HAP-1 (cell line): ENCODE data around the gene IGFBPL1.
"Not testable (repeated sequence)": the region's sequence is repeated elsewhere in the genome, so short reads cannot be mapped to it uniquely, and the experiment has no call there.

Source experiments
- DNase-seq, 2 experiments: peaks; one replicate each; pipeline ENCODE4 v3.0.0-alpha.2; 2016 to 2020; ENCODE audit warnings: low spot score in 2 of 2
- H3K27me3 ChIP-seq: fragments of 250-450 bp; sonication (Bioruptor Pico); 2 replicates; pipeline ENCODE4 v1.5.1; 2020; ENCODE audit warnings: low read depth, mild to moderate bottlenecking, moderate library complexity
- H3K36me3 ChIP-seq: fragments of 250-450 bp; sonication (Bioruptor Pico); replicated peaks from 2 replicates; pipeline ENCODE4 v1.5.1; 2020; ENCODE audit warnings: mild to moderate bottlenecking
- H3K4me1 ChIP-seq: fragments of 250-450 bp; sonication (Bioruptor Pico); 2 replicates; pipeline ENCODE4 v1.5.1; 2020; ENCODE audit warnings: mild to moderate bottlenecking
- H3K4me3 ChIP-seq: fragments of 250-450 bp; sonication (Bioruptor Pico); 2 replicates; pipeline ENCODE4 v1.5.1; 2020; ENCODE audit warnings: mild to moderate bottlenecking, moderate library complexity
- H3K9me3 ChIP-seq: fragments of 250-450 bp; sonication (Bioruptor Pico); 2 replicates; pipeline ENCODE4 v1.5.1; 2020; ENCODE audit warnings: mild to moderate bottlenecking, moderate library complexity
- in situ Hi-C: fragments of 300-500 bp; cut with MboI; formaldehyde crosslinking; loops from 3 replicates; pipeline ENCODE4 v1.14.3; 2020; ENCODE audit warnings: low sequenced_read_pairs, inconsistent platforms, mixed read lengths

Gene IGFBPL1

DNA sequence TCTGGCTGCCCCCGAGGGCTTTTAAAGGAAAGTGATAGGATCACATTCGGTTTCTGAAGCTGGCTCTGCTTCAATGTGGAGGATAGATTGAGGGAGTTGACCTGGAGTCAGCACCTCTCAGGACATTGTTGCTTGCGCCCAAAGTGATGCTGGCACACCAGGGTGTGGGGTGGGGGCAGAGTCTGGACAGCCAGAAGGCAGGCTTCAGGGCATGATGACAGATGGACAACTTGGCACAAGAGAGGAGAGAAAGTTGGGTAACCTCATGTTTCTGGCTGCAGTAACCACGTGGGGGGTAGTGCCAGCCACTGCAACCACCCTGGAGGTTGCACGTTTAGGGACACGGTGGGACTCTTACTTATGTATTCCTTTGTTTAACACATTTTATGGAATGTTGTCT, 22.3 kb downstream of the IGFBPL1 start:
- in situ Hi-C loops: no loop called here
- Histone ChIP-seq H3K4me1 (no peaks in the 10 kb centered on the region), H3K27me3 (no peaks in the 10 kb centered on the region; the same call in 1 of the 2 replicates), H3K36me3 (peaks cover 14% of the 10 kb centered on the region), H3K9me3 (no peaks in the 10 kb centered on the region), H3K4me3 (no peak overlapping the region)
- no peak for DNase-seq

DNA sequence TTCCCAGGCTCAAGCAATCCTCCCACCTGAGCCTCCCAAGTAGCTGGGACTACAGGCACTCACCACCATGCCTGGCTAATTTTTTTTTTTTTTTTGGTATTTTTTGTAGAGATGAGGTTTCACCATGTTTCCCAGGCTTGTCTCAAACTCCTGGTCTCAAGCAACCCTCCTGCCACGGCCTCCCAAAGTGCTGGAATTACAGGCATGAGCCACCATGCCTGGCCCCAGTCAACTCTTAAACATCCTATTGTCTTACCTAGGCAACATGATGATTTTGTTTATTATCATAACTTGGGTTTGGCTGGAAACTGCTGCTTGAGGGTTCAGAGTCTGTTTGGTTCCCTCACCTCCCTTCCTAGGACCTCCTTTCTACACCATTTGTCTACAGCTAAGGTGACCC, 25.1 kb downstream of the IGFBPL1 start:
- H3K4me1 ChIP-seq, H3K9me3 ChIP-seq, in situ Hi-C loops, H3K4me3 ChIP-seq, DNase-seq, H3K27me3 ChIP-seq: not testable (repeated sequence)
- H3K36me3 ChIP-seq: peaks cover 37% of the 10 kb centered on the region

DNA sequence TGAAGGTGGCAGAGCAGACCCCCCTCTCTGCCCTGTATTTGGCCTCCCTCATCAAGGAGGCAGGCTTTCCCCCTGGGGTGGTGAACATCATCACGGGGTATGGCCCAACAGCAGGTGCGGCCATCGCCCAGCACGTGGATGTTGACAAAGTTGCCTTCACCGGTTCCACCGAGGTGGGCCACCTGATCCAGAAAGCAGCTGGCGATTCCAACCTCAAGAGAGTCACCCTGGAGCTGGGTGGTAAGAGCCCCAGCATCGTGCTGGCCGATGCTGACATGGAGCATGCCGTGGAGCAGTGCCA, 27.9 kb downstream of the IGFBPL1 start:
- H3K4me1 ChIP-seq: peaks cover 16% of the 10 kb centered on the region
- in situ Hi-C loops: no loop called here
- DNase-seq: no peak

DNA sequence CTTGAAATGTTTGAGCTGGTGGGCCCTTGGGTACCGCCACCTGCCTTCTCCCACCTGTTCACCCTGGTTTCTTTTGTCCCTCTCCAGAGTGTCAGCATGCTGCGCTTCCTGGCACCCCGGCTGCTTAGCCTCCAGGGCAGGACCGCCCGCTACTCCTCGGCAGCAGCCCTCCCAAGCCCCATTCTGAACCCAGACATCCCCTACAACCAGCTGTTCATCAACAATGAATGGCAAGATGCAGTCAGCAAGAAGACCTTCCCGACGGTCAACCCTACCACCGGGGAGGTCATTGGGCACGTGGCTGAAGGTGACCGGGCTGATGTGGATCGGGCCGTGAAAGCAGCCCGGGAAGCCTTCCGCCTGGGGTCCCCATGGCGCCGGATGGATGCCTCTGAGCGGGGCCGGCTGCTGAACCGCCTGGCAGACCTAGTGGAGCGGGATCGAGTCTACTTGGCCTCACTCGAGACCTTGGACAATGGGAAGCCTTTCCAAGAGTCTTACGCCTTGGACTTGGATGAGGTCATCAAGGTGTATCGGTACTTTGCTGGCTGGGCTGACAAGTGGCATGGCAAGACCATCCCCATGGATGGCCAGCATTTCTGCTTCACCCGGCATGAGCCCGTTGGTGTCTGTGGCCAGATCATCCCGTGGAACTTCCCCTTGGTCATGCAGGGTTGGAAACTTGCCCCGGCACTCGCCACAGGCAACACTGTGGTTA, 28.4 kb downstream of the IGFBPL1 start:
- no peak for DNase-seq
- Histone ChIP-seq H3K9me3 (no peaks in the 10 kb centered on the region), H3K27me3 (no peaks in the 10 kb centered on the region), H3K4me3 (no peak overlapping the region), H3K4me1 (peaks cover 16% of the 10 kb centered on the region), H3K36me3 (peaks cover 40% of the 10 kb centered on the region)
- in situ Hi-C loops: no loop called here

More for the DNA sequence above, 27.9 kb downstream of the IGFBPL1 start:
- Histone ChIP-seq H3K27me3 (no peaks in the 10 kb centered on the region), H3K4me3 (no peak overlapping the region), H3K9me3 (no peaks in the 10 kb centered on the region), H3K36me3 (peaks cover 40% of the 10 kb centered on the region)

DNA sequence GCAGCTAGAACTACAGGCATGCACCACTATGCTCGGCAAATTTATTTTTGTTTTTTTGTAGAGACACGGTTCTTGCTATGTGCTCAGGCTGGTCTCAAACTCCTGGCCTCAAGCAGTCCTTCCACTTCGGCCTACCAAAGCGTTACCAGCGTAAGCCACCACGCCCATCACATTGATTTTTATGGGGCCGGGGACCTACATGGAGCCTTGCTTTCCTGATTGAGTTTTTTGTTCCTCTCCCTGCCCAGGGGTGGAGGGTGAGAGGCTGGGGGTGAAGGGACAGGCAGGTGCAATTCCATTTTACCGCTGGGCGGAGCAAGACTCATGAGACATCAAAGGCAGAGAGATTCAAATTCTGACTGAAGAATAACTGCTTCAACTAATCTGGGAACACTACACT, 29.8 kb downstream of the IGFBPL1 start:
- in situ Hi-C loops: no loop called here

DNA sequence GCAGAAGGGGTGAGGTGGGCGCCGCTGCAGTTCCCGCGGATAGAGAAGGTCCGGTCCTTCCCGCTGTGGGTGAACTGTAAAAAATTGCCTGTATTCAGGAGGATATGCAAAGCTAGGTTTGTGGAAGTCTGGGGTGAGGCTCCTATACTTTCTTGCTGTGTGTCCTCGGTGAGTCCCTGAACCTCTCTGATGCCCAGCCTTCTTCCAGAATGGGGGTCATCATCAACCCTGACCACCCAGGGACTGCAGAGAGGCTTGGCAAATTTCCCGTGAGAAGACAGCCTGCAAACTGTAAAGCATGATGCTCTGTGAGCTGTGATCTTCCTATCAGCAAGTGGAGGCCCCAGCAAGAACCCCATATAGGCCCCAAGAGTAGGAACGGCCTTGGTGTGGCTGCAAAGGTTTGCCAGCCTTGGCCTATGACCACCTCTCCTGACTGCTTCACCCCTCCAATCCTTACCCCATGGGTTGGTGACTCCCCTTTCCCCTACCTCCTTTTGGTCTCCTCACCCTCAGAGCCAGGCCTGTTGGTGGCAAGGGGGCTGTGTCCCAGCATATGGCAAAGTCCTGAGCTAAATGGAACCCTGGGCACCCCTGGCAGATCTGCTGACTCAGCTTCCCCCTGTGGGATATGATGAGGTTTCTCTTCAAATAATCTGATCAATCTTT, 31.0 kb downstream of the IGFBPL1 start:
- peaks cover 37% of the 10 kb centered on the region for H3K36me3 ChIP-seq
- no peaks in the 10 kb centered on the region for H3K9me3 ChIP-seq
- DNase-seq: no peak
- H3K4me3 ChIP-seq: peak overlapping the region; percentile 87
- peaks cover 16% of the 10 kb centered on the region for H3K4me1 ChIP-seq
- no peaks in the 10 kb centered on the region for H3K27me3 ChIP-seq
- in situ Hi-C loops: no loop called here

More for the DNA sequence above, 29.8 kb downstream of the IGFBPL1 start:
- Histone ChIP-seq H3K4me1 (peaks cover 16% of the 10 kb centered on the region), H3K9me3 (no peaks in the 10 kb centered on the region), H3K36me3 (peaks cover 40% of the 10 kb centered on the region), H3K27me3 (no peaks in the 10 kb centered on the region), H3K4me3 (no peak overlapping the region)
- no peak for DNase-seq

DNA sequence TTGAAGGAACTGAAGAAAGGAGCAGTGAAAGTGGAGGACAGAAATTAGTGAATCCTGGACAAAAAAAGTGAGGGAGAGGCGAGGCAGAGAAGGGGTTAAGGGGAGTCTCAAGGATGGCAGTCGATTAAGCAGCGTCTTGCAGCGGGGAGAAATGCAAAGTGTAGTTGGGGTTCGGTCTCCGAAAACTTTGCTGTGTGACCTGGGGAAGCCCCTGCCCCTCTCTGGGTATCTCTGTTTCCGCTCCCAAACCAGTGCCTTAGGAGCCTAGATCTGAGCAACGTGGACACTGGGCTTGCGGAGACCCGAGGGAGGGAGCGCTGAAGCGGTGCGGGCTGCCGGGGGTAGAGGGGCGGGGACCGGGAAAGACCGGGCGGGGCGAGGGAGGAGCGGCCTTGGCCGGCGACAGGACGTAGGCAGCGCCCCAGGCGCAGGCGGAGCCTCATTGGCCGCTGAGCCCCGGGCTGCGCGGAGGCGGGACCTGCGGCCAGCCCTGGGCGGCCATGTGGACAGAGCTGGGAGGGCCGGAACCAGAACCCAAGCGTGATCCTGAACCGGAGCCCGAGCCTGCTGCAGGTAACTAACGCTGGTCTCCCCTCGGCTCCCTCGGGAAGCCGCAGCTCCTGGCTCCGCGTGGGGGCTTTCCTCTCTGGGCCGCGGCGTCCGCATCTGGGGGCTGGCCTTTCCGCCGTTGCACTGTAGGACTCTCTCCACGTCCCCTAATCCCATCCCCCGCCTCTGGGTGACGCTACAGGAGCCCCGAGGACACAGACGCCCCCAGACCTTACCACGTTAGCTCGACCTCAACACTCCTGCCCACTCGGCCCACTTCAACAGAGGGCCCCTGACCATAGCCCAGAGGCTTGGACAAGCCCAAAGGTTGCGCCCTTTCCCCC, 31.8 kb downstream of the IGFBPL1 start, which contains the start of gene ALDH1B1:
ALDH1B1 (plus strand) TSS at position 468 of the 893 bp plus-strand sequence. CDS start 3,047 bp downstream, outside the sequence.
- DNase-seq: peak; percentile 90 to 93
- in situ Hi-C loops: no loop called here
- Histone ChIP-seq H3K9me3 (no peaks in the 10 kb centered on the region), H3K36me3 (peaks cover 31% of the 10 kb centered on the region), H3K27me3 (no peaks in the 10 kb centered on the region), H3K4me1 (peaks cover 16% of the 10 kb centered on the region), H3K4me3 (peak within 1 kb of the TSS; percentile 87)

DNA sequence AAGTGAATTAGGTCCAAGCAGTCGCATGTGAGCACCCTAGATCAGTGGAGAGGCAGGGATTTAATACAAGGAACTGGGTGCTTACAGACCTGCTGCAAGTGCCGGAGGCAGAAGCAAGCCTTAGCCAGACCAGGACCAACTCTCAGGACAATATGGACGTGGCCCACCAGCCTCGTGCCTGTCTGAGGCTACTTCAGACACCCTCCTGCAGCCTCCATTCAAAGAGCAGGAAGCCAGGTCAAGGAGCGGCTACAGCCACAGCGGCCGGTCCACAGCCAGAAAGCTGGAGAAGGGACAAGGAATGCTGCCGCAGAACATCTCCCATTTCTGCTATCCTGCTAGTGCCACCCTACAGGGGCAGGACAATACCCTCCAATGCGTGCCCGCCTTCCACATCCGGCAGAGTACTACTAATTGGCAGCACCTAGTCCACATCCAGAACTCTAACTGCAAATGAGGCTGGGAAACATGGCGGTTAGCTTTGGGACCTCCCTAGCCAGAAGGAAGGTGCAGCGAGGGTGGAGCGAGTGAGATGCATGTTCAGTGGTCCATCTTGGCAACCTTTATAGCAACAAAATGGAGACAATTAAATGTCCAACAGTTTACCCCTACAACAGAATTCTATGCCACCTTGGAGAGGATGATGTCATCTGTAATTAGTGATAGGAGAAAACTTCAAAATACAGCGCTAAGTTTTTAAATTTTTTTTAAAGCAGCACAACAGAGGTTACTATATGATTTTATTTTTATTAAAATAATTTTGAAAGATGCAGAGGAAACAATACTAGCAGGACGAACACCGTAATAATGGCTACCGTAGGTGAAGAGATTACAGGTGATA, 32.8 kb downstream of the IGFBPL1 start:
- peak overlapping the region; percentile 87; the same call in 1 of the 2 replicates for H3K4me3 ChIP-seq
- in situ Hi-C loops: no loop called here
- H3K4me1 ChIP-seq: peaks cover 16% of the 10 kb centered on the region
- no peaks in the 10 kb centered on the region for H3K27me3 ChIP-seq
- DNase-seq: no peak
- H3K36me3 ChIP-seq: peaks cover 22% of the 10 kb centered on the region
- no peaks in the 10 kb centered on the region for H3K9me3 ChIP-seq

DNA sequence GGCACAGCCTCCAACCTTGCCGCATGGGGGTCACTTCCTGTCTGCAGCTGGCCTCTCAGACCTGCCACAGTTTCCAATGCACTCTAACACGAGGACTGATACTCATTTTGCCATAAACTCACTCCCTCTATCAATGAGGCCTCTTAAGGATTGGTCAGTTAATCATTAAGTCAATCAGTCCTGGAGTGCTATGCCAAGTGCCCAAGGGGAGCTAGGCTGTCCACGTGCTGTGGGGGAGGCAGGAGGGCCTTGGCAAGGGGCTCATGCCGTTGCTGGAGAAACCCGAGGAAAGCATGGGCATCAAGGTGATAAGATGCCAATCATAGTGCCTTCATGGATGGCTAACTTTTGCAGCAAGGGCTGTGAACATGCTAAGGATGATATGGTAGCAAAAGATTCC, 33.4 kb downstream of the IGFBPL1 start:
- peaks cover 16% of the 10 kb centered on the region for H3K4me1 ChIP-seq
- H3K4me3 ChIP-seq: no peak overlapping the region
- in situ Hi-C loops: no loop called here
- no peaks in the 10 kb centered on the region for H3K9me3 ChIP-seq
- H3K27me3 ChIP-seq: no peaks in the 10 kb centered on the region
- peaks cover 15% of the 10 kb centered on the region for H3K36me3 ChIP-seq
- no peak for DNase-seq

DNA sequence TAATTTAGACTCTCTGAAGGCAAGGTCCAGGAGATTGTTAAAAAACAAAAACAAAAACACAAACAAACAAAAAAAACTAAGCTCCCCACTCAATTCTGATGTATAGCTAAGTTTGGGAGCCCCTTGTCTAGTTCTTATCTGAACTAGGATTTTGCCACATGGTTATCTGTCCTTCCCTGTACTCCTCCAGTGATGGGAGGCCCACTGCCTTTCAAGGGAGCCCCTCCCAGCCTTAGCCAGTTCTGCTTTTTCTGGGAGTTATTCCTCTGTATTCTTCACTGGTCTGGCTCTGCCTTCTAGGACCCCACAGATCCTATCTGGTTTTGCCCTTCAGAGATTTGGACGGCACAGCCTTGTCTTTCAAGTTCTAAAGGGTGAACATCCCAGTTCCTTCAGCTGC, 33.8 kb downstream of the IGFBPL1 start:
- no peak overlapping the region for H3K4me3 ChIP-seq
- no peak for DNase-seq
- peaks cover 11% of the 10 kb centered on the region for H3K36me3 ChIP-seq
- no peaks in the 10 kb centered on the region for H3K27me3 ChIP-seq
- in situ Hi-C loops: no loop called here
- H3K9me3 ChIP-seq: peaks cover under 1% of the 10 kb centered on the region; the same call in 1 of the 2 replicates
- peaks cover 16% of the 10 kb centered on the region for H3K4me1 ChIP-seq

DNA sequence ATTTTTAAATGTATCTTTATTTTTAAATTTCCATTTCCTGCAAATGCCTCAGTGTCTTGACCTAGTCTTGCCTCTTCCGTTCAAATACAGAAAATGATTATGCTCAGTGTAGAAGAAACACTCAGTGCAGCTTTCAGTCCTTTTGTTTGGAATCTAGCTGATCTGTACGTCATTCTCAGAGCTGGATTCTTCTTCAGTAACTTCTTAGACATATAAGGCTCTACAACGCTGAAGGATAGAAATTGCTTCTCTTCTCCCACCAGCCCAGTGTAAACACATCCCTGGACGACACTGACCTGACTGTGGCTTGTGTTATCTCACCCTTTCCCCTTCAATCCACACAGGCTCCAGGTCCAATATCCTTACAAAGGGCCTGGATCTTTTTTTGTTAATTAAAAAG, 34.9 kb downstream of the IGFBPL1 start:
- in situ Hi-C loops: no loop called here
- H3K4me3 ChIP-seq: no peak overlapping the region
- DNase-seq: no peak
- H3K27me3 ChIP-seq: no peaks in the 10 kb centered on the region
- H3K9me3 ChIP-seq: peaks cover 11% of the 10 kb centered on the region; the same call in 1 of the 2 replicates
- peaks cover 14% of the 10 kb centered on the region for H3K4me1 ChIP-seq
- H3K36me3 ChIP-seq: peaks cover 4% of the 10 kb centered on the region; the same call in 1 of the 2 replicates

DNA sequence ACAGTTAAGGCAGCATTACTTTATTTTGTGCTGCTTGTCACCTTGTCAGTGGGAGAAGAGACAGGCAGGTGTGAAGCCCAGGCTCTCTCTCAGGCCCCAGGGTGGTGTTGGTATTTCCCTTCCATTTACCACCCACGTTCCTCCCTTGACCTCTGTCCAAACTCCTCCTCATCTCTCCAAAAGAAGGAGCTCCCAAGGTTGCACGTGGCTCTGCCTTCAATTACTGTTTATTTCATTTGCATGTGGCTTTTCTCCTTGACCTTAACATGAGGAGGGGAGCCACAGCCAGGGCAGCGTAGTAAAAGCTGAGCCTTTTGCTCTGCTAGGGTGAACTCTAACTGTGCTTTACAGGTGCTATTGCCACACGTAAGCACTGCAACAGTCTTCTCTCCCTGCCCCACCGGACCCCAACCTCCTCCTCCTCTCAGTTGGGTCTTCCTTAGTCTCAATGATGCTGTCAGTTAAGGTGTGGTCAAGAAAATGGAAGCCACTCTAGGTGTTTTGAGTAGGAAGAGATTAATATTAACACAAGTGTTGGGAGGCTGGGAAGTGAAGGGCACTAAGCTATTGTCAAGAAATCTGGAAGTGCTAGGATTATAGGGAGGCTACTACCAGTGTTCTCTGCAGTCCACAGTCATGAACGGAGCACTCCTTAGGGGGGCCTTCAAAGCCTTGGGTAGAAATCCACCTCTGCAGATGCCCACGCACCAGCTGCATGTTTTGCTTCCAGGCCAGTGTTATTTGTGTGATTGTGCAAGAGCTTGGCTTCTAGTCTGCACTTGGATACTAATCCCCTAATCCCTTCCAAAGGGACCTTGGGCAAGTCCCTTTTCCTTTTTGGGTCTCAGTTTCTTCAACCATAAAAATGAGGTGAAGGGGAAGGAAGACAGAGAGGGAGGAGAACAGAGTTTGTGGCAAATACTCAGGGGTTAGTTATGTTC, 35.7 kb downstream of the IGFBPL1 start:
- H3K9me3 ChIP-seq: peaks cover 14% of the 10 kb centered on the region; the same call in 1 of the 2 replicates
- in situ Hi-C loops: no loop called here
- H3K27me3 ChIP-seq: no peaks in the 10 kb centered on the region
- H3K4me3 ChIP-seq: no peak overlapping the region
- peaks cover 8% of the 10 kb centered on the region; the same call in 1 of the 2 replicates for H3K4me1 ChIP-seq
- no peak for DNase-seq
- H3K36me3 ChIP-seq: 0 out of 2 replicates have a peak, but pooled peaks cover 4% of the 10 kb centered on the region
